HepG2 (cell line): Measurements from ENCODE around the gene PRDM15. TPM values are rescaled to one million over a fixed set of nuclear protein-coding genes. Genes with fewer than 3 reads are reported as not detected.

Experiments used
- BHLHE40 ChIP-seq: IDR thresholded peaks from 2 replicates; pipeline ENCODE4 v1.6.1; 2011; ENCODE audit warnings: low read length, improper control_type of control experiment
- CERS6 ChIP-seq: sonication (generic); formaldehyde crosslinking; IDR thresholded peaks from 2 replicates; pipeline ENCODE4 v1.5.0; 2020; ENCODE audit warnings: missing genetic modification reagents
- CREBL2 ChIP-seq: sonication (generic); formaldehyde crosslinking; IDR thresholded peaks from 2 replicates; pipeline ENCODE4 v1.8.1; 2023; ENCODE audit warnings: missing genetic modification reagents, mild to moderate bottlenecking, borderline replicate concordance
- DR1 ChIP-seq: sonication (generic); formaldehyde crosslinking; IDR thresholded peaks from 2 replicates; pipeline ENCODE4 v1.8.0; 2021; ENCODE audit warnings: mild to moderate bottlenecking, missing genetic modification reagents, inconsistent platforms
- EED ChIP-seq: sonication (generic); formaldehyde crosslinking; IDR thresholded peaks from 2 replicates; pipeline ENCODE4 v1.5.0; 2020; ENCODE audit warnings: mild to moderate bottlenecking, missing genetic modification reagents
- IKZF5 ChIP-seq: IDR thresholded peaks from 2 replicates; pipeline ENCODE4 v1.6.1; 2018; ENCODE audit warnings: missing genetic modification reagents, mild to moderate bottlenecking, missing compliant biosample characterization
- LCORL ChIP-seq, 2 experiments: fragments of 450-650 bp in 1 of 2; sonication (generic) in 1 of 2; formaldehyde crosslinking in 1 of 2; IDR thresholded peaks; 2 replicates each; pipeline versions ENCODE4 v1.5.0 to v1.6.1; 2017 to 2020; ENCODE audit warnings: antibody characterized with exemption in 1 of 2, missing genetic modification reagents in 1 of 2
- MBD4 ChIP-seq: IDR thresholded peaks from 2 replicates; pipeline ENCODE4 v1.6.1; 2012; ENCODE audit warnings: low read length, inconsistent platforms, borderline replicate concordance
- MXD4 ChIP-seq: IDR thresholded peaks from 2 replicates; pipeline ENCODE4 v1.6.1; 2016; ENCODE audit warnings: mild to moderate bottlenecking, missing biosample characterization, missing genetic modification reagents
- NFE2L2 ChIP-seq: fragments of 150-350 bp; IDR thresholded peaks from 2 replicates; pipeline ENCODE4 v1.6.1; 2014; ENCODE audit warnings: low read length
- POLR2A ChIP-seq, 2 experiments: IDR thresholded peaks; 2 replicates each; pipeline ENCODE4 v1.6.1; 2011; ENCODE audit warnings: low read depth in 2 of 2, low read length in 2 of 2, mild to moderate bottlenecking in 1 of 2, moderate library complexity in 1 of 2; ENCODE audit not compliant: insufficient read depth in 1 of 2
- SAFB2 ChIP-seq: sonication (generic); formaldehyde crosslinking; IDR thresholded peaks from 2 replicates; pipeline ENCODE4 v1.5.1; 2020; ENCODE audit warnings: missing genetic modification reagents, low read depth, mild to moderate bottlenecking, borderline replicate concordance
- SMAD3 ChIP-seq: sonication (generic); formaldehyde crosslinking; IDR thresholded peaks from 2 replicates; pipeline ENCODE4 v1.4.0; 2020; ENCODE audit warnings: missing genetic modification reagents
- TP53 ChIP-seq: sonication (generic); formaldehyde crosslinking; conservative IDR thresholded peaks from 2 replicates; pipeline ENCODE4 v1.4.0; 2020; ENCODE audit warnings: missing genetic modification reagents
- ZKSCAN5 ChIP-seq: sonication (generic); formaldehyde crosslinking; IDR thresholded peaks from 2 replicates; pipeline ENCODE4 v1.5.1; 2020; ENCODE audit warnings: mild to moderate bottlenecking, missing genetic modification reagents
- ZKSCAN8 ChIP-seq: IDR thresholded peaks from 2 replicates; pipeline ENCODE4 v1.6.1; 2016; ENCODE audit warnings: borderline replicate concordance, missing genetic modification reagents, missing compliant biosample characterization
- ZNF33A ChIP-seq: sonication (generic); formaldehyde crosslinking; IDR thresholded peaks from 2 replicates; pipeline ENCODE4 v1.5.1; 2020; ENCODE audit warnings: missing genetic modification reagents, mild to moderate bottlenecking, moderate library complexity, borderline replicate concordance
- ZNF607 ChIP-seq: sonication (generic); formaldehyde crosslinking; IDR thresholded peaks from 2 replicates; pipeline ENCODE4 v1.5.1; 2020; ENCODE audit warnings: missing genetic modification reagents, mild to moderate bottlenecking, borderline replicate concordance
- ZNF687 ChIP-seq: sonication (generic); formaldehyde crosslinking; IDR thresholded peaks from 2 replicates; pipeline ENCODE4 v1.5.1; 2020; ENCODE audit warnings: mild to moderate bottlenecking, missing genetic modification reagents, moderate library complexity
- ZSCAN9 ChIP-seq: IDR thresholded peaks from 2 replicates; pipeline ENCODE4 v1.6.1; 2016; ENCODE audit warnings: borderline replicate concordance
- polyA plus RNA-seq, 8 experiments: library from polyadenylated mRNA; depleted of rRNA in 3 of 8; stranded (reverse) in 7 of 8; unstranded in 1 of 8; fragments of >200 nt; fragmentation: Illumina TruSeq in 4 of 8; extraction: Trizol in 4 of 8; gene quantifications; 2 replicates each; pipeline versions ENCODE4 v1.2.1 to v1.2.3, GENCODE V29; 2011 to 2016; ENCODE audit warnings: low read depth in 4 of 8, missing spikeins in 1 of 8, mixed read lengths in 1 of 8; ENCODE audit not compliant: insufficient read depth in 1 of 8
- total RNA-seq, 5 experiments: library from RNA; depleted of rRNA; stranded (reverse); fragments of >200 nt; fragmentation: Illumina TruSeq; extraction: Trizol; gene quantifications; 2 replicates each; pipeline ENCODE4 v1.2.3, GENCODE V29; 2016; ENCODE audit warnings: low read depth in 1 of 5
- TF ChIP-seq, protein P1 (sequence below): sonication (generic); formaldehyde crosslinking; IDR thresholded peaks from 2 replicates; pipeline ENCODE4 v1.5.0; 2020; ENCODE audit warnings: mild to moderate bottlenecking, missing genetic modification reagents
- TF ChIP-seq, protein P2 (sequence below): sonication (generic); formaldehyde crosslinking; IDR thresholded peaks from 2 replicates; pipeline ENCODE4 v1.5.0; 2020; ENCODE audit warnings: missing genetic modification reagents

The PRDM15 gene
- total and polyA plus RNA-seq, 2 of the 13 experiments (the other 11 are each of a cell fraction or from before 2014, with no cell fraction given), result 4.0 to 6.9 TPM

- TF ChIP-seq SMAD3 (CRISPR knock-in tag) (no peak), SAFB2 (CRISPR knock-in tag) (no peak), NFE2L2 (no peak), ZNF33A (CRISPR knock-in tag) (no peak), ZKSCAN5 (CRISPR knock-in tag) (no peak), LCORL (IDR thresholded peaks at IDR 0.05) (no peak; the same call in 1 of the 2 replicates), LCORL (CRISPR knock-in tag; IDR thresholded peaks at IDR 0.05) (peak; percentile 45; the same call in 1 of the 2 replicates), CREBL2 (CRISPR knock-in tag) (no peak), MXD4 (CRISPR knock-in tag) (no peak), ZNF607 (no peak), EED (CRISPR knock-in tag) (no peak), ZKSCAN8 (CRISPR knock-in tag) (no peak), POLR2A (IDR thresholded peaks at IDR 0.05; ENCODE audit: insufficient read depth in 1 of 2, low read depth in 2 of 2, low read length in 2 of 2) (peak in 1 of 2 experiments; percentile 25; a peak in 1 of 4 replicates), BHLHE40 (no peak), DR1 (CRISPR knock-in tag) (no peak), CERS6 (CRISPR knock-in tag) (no peak), IKZF5 (CRISPR knock-in tag) (no peak), ZNF687 (peak; percentile 62), ZSCAN9 (0 out of 2 replicates have a peak, but pooled peaks have one; percentile 14), MBD4 (no peak), TP53 (CRISPR knock-in tag) (no peak)
- TF ChIP-seq, protein P1, sequence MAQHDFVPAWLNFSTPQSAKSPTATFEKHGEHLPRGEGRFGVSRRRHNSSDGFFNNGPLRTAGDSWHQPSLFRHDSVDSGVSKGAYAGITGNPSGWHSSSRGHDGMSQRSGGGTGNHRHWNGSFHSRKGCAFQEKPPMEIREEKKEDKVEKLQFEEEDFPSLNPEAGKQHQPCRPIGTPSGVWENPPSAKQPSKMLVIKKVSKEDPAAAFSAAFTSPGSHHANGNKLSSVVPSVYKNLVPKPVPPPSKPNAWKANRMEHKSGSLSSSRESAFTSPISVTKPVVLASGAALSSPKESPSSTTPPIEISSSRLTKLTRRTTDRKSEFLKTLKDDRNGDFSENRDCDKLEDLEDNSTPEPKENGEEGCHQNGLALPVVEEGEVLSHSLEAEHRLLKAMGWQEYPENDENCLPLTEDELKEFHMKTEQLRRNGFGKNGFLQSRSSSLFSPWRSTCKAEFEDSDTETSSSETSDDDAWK, result no peak
- TF ChIP-seq, protein P2, sequence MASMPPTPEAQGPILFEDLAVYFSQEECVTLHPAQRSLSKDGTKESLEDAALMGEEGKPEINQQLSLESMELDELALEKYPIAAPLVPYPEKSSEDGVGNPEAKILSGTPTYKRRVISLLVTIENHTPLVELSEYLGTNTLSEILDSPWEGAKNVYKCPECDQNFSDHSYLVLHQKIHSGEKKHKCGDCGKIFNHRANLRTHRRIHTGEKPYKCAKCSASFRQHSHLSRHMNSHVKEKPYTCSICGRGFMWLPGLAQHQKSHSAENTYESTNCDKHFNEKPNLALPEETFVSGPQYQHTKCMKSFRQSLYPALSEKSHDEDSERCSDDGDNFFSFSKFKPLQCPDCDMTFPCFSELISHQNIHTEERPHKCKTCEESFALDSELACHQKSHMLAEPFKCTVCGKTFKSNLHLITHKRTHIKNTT, result no peak
Observed at GRCh38 chr21:41926117-41926806, 47.1 kb upstream of the PRDM15 start (continued).
